ENCODE measurements around the gene DRICH1.
"Not testable (repeated sequence)": the region's sequence is repeated elsewhere in the genome, so short reads cannot be mapped to it uniquely, and the experiment has no call there.

DNA sequence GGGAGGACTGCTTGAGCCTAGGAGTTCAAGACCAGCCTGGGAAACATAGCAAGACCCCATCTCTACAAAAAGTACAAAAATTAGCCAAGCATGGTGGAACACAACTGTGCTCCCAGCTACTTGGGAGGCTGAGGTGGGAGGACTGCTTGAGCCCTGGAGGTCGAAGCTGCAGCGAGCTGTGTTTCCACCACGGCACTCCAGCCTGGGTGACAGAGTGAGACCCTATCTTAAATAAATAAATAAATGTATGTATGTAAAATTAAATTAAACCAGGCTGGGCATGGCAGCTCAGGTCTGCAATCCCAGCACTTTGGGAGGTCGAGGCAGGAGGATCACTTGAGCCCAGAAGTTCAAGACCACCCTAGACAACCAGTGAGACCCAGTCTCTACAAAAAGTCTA lies 28.3 kb upstream of the DRICH1 start:
- not testable (repeated sequence) for TF ChIP-seq HNF1A (IDR thresholded peaks at IDR 0.05; ENCODE audit: low read depth); HNF1A (CRISPR knock-in tag; IDR thresholded peaks at IDR 0.05; ENCODE audit: borderline replicate concordance); TFE3 (CRISPR knock-in tag; IDR thresholded peaks at IDR 0.05); SP1 (IDR thresholded peaks at IDR 0.05); SP1 (CRISPR knock-in tag; IDR thresholded peaks at IDR 0.05); SIN3A (IDR thresholded peaks at IDR 0.05; ENCODE audit: borderline replicate concordance, low read depth, low read length); DMTF1 (CRISPR knock-in tag; IDR thresholded peaks at IDR 0.05)
